Osteoblast (primary cell): ENCODE data around the gene EYA4. TPM values are rescaled to one million over a fixed set of nuclear protein-coding genes. Genes with fewer than 3 reads are reported as not detected.

ENCODE experiments used
- DNase-seq: peaks from one replicate; pipeline ENCODE4 v3.0.0; 2011; ENCODE audit warnings: low spot score, mixed read lengths; ENCODE audit not compliant: insufficient read length; ENCODE audit errors: missing footprints
- H2AFZ ChIP-seq: 2 replicates; pipeline ENCODE4 v1.6.0; 2011; ENCODE audit warnings: mild to moderate bottlenecking, low read length
- H3K27ac ChIP-seq: 2 replicates; pipeline ENCODE4 v1.5.1; 2011; ENCODE audit warnings: mild to moderate bottlenecking, low read depth, low read length, moderate library complexity
- H3K27me3 ChIP-seq: 2 replicates; pipeline ENCODE4 v1.6.0; 2012; ENCODE audit warnings: mild to moderate bottlenecking, control low read depth, inconsistent platforms, low read length, moderate library complexity; ENCODE audit not compliant: insufficient read depth
- H3K36me3 ChIP-seq: 2 replicates; pipeline ENCODE4 v1.5.1; 2011; ENCODE audit warnings: mild to moderate bottlenecking, low read length, control low read depth, moderate library complexity; ENCODE audit not compliant: insufficient read depth
- H3K4me1 ChIP-seq: 2 replicates; pipeline ENCODE4 v1.5.1; 2011; ENCODE audit warnings: mild to moderate bottlenecking, low read length, control low read depth, moderate library complexity; ENCODE audit not compliant: insufficient read depth
- H3K4me2 ChIP-seq: 2 replicates; pipeline ENCODE4 v1.6.0; 2011; ENCODE audit warnings: mild to moderate bottlenecking, low read length; ENCODE audit not compliant: insufficient read depth
- H3K4me3 ChIP-seq: fragments of 200-600 bp; sonication (generic); 3 replicates; pipeline ENCODE4 v1.5.1; 2012; ENCODE audit warnings: mild to moderate bottlenecking, low read length, inconsistent platforms; ENCODE audit not compliant: insufficient read depth
- H3K79me2 ChIP-seq: 2 replicates; pipeline ENCODE4 v1.6.0; 2012; ENCODE audit warnings: mild to moderate bottlenecking, low read length, control low read depth, inconsistent platforms; ENCODE audit not compliant: insufficient read depth
- H3K9me3 ChIP-seq: 2 replicates; pipeline ENCODE4 v1.5.1; 2011; ENCODE audit warnings: low read depth, low read length, control low read depth
- H4K20me1 ChIP-seq: 2 replicates; pipeline ENCODE4 v1.6.0; 2012; ENCODE audit warnings: mild to moderate bottlenecking, low read length, control low read depth; ENCODE audit not compliant: insufficient read depth
- total RNA-seq: library from RNA; depleted of rRNA; stranded (reverse); fragments of >200 nt; gene quantifications from 2 replicates; pipeline ENCODE4 v1.2.3, GENCODE V29; 2012
- TF ChIP-seq, protein P1 (sequence below): IDR thresholded peaks from 2 replicates; pipeline ENCODE4 v1.5.1; 2011; ENCODE audit warnings: mild to moderate bottlenecking, low read depth, low read length, moderate library complexity; ENCODE audit errors: extremely low read depth

The EYA4 gene
- total RNA-seq, 1 donor = 35.5 TPM

GRCh38 chr6:133241901-133242636 is 912 bp downstream of the EYA4 start:
- Histone ChIP-seq H2AFZ (peak overlapping the region; percentile 62), H3K27ac (no peak overlapping the region), H3K4me2 (peak overlapping the region; percentile 84), H4K20me1 (no peaks in the 10 kb centered on the region), H3K36me3 (no peaks in the 10 kb centered on the region), H3K4me3 (peak overlapping the region; percentile 73), H3K27me3 (peaks cover 55% of the 10 kb centered on the region), H3K4me1 (peaks cover 8% of the 10 kb centered on the region), H3K79me2 (no peaks in the 10 kb centered on the region), H3K9me3 (no peaks in the 10 kb centered on the region)
- peak; percentile 87 for DNase-seq
- TF ChIP-seq, protein P1, sequence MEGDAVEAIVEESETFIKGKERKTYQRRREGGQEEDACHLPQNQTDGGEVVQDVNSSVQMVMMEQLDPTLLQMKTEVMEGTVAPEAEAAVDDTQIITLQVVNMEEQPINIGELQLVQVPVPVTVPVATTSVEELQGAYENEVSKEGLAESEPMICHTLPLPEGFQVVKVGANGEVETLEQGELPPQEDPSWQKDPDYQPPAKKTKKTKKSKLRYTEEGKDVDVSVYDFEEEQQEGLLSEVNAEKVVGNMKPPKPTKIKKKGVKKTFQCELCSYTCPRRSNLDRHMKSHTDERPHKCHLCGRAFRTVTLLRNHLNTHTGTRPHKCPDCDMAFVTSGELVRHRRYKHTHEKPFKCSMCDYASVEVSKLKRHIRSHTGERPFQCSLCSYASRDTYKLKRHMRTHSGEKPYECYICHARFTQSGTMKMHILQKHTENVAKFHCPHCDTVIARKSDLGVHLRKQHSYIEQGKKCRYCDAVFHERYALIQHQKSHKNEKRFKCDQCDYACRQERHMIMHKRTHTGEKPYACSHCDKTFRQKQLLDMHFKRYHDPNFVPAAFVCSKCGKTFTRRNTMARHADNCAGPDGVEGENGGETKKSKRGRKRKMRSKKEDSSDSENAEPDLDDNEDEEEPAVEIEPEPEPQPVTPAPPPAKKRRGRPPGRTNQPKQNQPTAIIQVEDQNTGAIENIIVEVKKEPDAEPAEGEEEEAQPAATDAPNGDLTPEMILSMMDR = no peak

GRCh38 chr6:133242637-133243585 is 1.8 kb downstream of the EYA4 start:
- Histone ChIP-seq H3K36me3 (no peaks in the 10 kb centered on the region), H3K27me3 (peaks cover 55% of the 10 kb centered on the region), H3K27ac (no peak overlapping the region), H3K79me2 (no peaks in the 10 kb centered on the region), H3K4me1 (peaks cover 8% of the 10 kb centered on the region), H3K4me3 (peak overlapping the region; percentile 73), H3K4me2 (peak overlapping the region; percentile 84), H3K9me3 (no peaks in the 10 kb centered on the region), H2AFZ (peak overlapping the region; percentile 62), H4K20me1 (no peaks in the 10 kb centered on the region)
- TF ChIP-seq, protein P1 = no peak
- DNase-seq = peak; percentile 57

DNA sequence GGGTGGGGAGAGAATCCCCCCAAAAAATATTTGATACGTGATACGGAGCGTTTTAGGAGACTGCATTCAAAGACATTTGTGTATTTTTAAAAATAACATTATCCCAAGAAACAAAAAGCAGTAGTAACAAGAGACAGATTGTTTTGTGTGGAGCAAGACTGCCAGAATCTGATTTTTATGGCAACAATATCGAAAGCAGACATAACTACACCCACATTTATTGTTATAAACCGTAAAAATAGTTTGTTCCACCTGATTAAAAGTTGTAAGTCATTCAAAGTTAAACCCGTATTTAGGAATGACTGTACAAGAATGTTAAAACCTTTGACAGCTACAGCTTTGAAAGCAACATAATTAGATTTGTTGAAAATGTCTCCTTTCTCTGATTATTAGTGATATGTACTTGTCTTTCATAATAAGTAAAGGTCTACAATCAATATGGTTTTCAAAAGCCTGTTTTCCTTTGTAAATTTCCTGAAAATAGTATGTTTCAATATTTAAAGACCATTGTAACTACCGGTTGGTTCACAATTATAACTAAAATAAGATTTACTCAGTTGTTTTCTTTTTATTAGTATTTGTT is 2.7 kb downstream of the EYA4 start:
- DNase-seq = no peak
- H3K4me2 ChIP-seq = peak overlapping the region; percentile 84
- H3K9me3 ChIP-seq = no peaks in the 10 kb centered on the region
- H3K4me3 ChIP-seq = peak overlapping the region; percentile 73
- H3K79me2 ChIP-seq = no peaks in the 10 kb centered on the region
- no peaks in the 10 kb centered on the region for H4K20me1 ChIP-seq
- H3K4me1 ChIP-seq = peaks cover 8% of the 10 kb centered on the region
- TF ChIP-seq, protein P1 = no peak
- H2AFZ ChIP-seq = no peak overlapping the region
- no peak overlapping the region for H3K27ac ChIP-seq
- no peaks in the 10 kb centered on the region for H3K36me3 ChIP-seq
- peaks cover 55% of the 10 kb centered on the region for H3K27me3 ChIP-seq

- H3K4me1 ChIP-seq = peaks cover 8% of the 10 kb centered on the region
- no peak overlapping the region for H3K4me2 ChIP-seq
- no peaks in the 10 kb centered on the region for H3K9me3 ChIP-seq
- no peaks in the 10 kb centered on the region for H4K20me1 ChIP-seq
- H3K27ac ChIP-seq = no peak overlapping the region
- no peak for DNase-seq
- H2AFZ ChIP-seq = no peak overlapping the region
- H3K79me2 ChIP-seq = no peaks in the 10 kb centered on the region
- peaks cover 55% of the 10 kb centered on the region for H3K27me3 ChIP-seq
- H3K36me3 ChIP-seq = no peaks in the 10 kb centered on the region
- no peak overlapping the region for H3K4me3 ChIP-seq
- TF ChIP-seq, protein P1 = no peak
These were observed 3.4 kb downstream of the EYA4 start for GRCh38 chr6:133244519-133244918.
